NOMO-1 (cell line): Measurements from ENCODE around the gene GLE1.
"Not testable (repeated sequence)": the region's sequence is repeated elsewhere in the genome, so short reads cannot be mapped to it uniquely, and the experiment has no call there.

Experiments used
- DNase-seq, 2 experiments: peaks; one replicate each; lab custom pipeline; 2025; ENCODE audit not compliant: unreplicated experiment in 2 of 2; lab: John Stamatoyannopoulos, UW

Gene GLE1

GRCh38 chr9:128495804-128496417, 8.6 kb upstream of the GLE1 start:
- DNase-seq = no peak

GRCh38 chr9:128497824-128498610, 6.5 kb upstream of the GLE1 start:
- DNase-seq = no peak

GRCh38 chr9:128498911-128499310, 5.6 kb upstream of the GLE1 start:
- no peak for DNase-seq

- no peak for DNase-seq
Measured at GRCh38 chr9:128499920-128500319, 4.6 kb upstream of the GLE1 start.

GRCh38 chr9:128503415-128503825, 1.1 kb upstream of the GLE1 start:
- not testable (repeated sequence) for DNase-seq

GRCh38 chr9:128503870-128504269, 649 bp upstream of the GLE1 start:
- DNase-seq = peak in 1 of 2 experiments; percentile 8

- DNase-seq = no peak
Measured at GRCh38 chr9:128505414-128505765, 871 bp downstream of the GLE1 start.

GRCh38 chr9:128505906-128506305, 1.4 kb downstream of the GLE1 start:
- DNase-seq = not testable (repeated sequence)

GRCh38 chr9:128512820-128513219, 8.3 kb downstream of the GLE1 start:
- DNase-seq = no peak

GRCh38 chr9:128521956-128522355, 17.4 kb downstream of the GLE1 start:
- no peak for DNase-seq

GRCh38 chr9:128523199-128523925, 18.8 kb downstream of the GLE1 start:
- DNase-seq = no peak

GRCh38 chr9:128526720-128527119, 22.2 kb downstream of the GLE1 start:
- no peak for DNase-seq

GRCh38 chr9:128528445-128529160, 24.1 kb downstream of the GLE1 start:
- DNase-seq = no peak

- no peak for DNase-seq
Measured at GRCh38 chr9:128529191-128529590, 24.7 kb downstream of the GLE1 start.

GRCh38 chr9:128532581-128532980, 28.1 kb downstream of the GLE1 start:
- DNase-seq = no peak

- no peak for DNase-seq
Measured at GRCh38 chr9:128540634-128541360, 36.3 kb downstream of the GLE1 start.

- DNase-seq = no peak
Measured at GRCh38 chr9:128546504-128546903, 42.0 kb downstream of the GLE1 start.

GRCh38 chr9:128548876-128549275, 44.4 kb downstream of the GLE1 start:
- DNase-seq = no peak

- DNase-seq = no peak
Measured at GRCh38 chr9:128550226-128550625, 45.7 kb downstream of the GLE1 start.
